Activated T-cell treated with anti-CD3 and anti-CD28 coated beads for 4 hours (primary cell): ENCODE results near the gene TRPV3.
"Not testable (repeated sequence)": the region's sequence is repeated elsewhere in the genome, so short reads cannot be mapped to it uniquely, and the experiment has no call there.

Experiments used
- DNase-seq: peaks from one replicate; pipeline ENCODE4 v3.0.0-alpha.2; 2020

The TRPV3 gene

GRCh38 chr17:3466355-3466754 is 91.3 kb downstream of the TRPV3 start:
- not testable (repeated sequence) for DNase-seq
